T-cell (primary cell): ENCODE data around the gene VCAM1. TPM values are rescaled to one million over a fixed set of nuclear protein-coding genes. Genes with fewer than 3 reads are reported as not detected.

ENCODE experiments used
- ATAC-seq, 4 experiments: fragments of 200-7000 bp in 3 of 4; fragments of 150-1000 bp in 1 of 4; cut with Tn5 transposase; replicated peaks in 1 of 4; 1 replicate in 3 of 4; 2 replicates in 1 of 4; pipeline ENCODE4 v1.10.0; 2021; ENCODE audit warnings: moderate library complexity in 3 of 4, mild to moderate bottlenecking in 2 of 4, moderate number of reproducible peaks in 1 of 4
- CTCF ChIA-PET, 2 donors: fragments of 300-600 bp; sonication (Branson Sonifier 250); formaldehyde crosslinking; loops; one replicate each; lab custom pipeline; 2022; ENCODE audit warnings: antibody characterized with exemption in 2 of 2; lab: Charles Lee
- POLR2A ChIA-PET, 2 donors: fragments of 300-600 bp; sonication (Branson Sonifier 250); formaldehyde crosslinking; loops; one replicate each; lab custom pipeline; 2022; ENCODE audit warnings: antibody characterized with exemption in 2 of 2; lab: Charles Lee
- DNase-seq, 35 experiments: peaks; one replicate each; pipeline versions ENCODE4 v3.0.0 to v3.0.0-alpha.2; 2013 to 2023
- H3K27ac ChIP-seq: one replicate; pipeline ENCODE4 v1.5.1; 2013; ENCODE audit warnings: low read length
- H3K27me3 ChIP-seq, 2 experiments: replicated peaks in 1 of 2; 1 replicate in 1 of 2; 2 replicates in 1 of 2; pipeline versions ENCODE4 v1.6.1 to v1.7.0; 2013; ENCODE audit warnings: low read length in 1 of 2, mixed read lengths in 1 of 2; ENCODE audit not compliant: control insufficient read depth in 2 of 2, insufficient read depth in 2 of 2; ENCODE audit errors: extremely low read depth in 1 of 2
- H3K36me3 ChIP-seq, 2 donors: 1 replicate in 1 of 2; 2 replicates in 1 of 2; pipeline versions ENCODE4 v1.6.1 to v1.7.0; 2013; ENCODE audit warnings: low read length in 1 of 2; ENCODE audit not compliant: control insufficient read depth in 2 of 2, insufficient read depth in 1 of 2; ENCODE audit errors: extremely low read depth in 1 of 2
- H3K4me1 ChIP-seq, 2 experiments: 1 replicate in 1 of 2; 2 replicates in 1 of 2; pipeline versions ENCODE4 v1.6.1 to v1.7.0; 2013; ENCODE audit warnings: low read length in 2 of 2, mixed read lengths in 1 of 2; ENCODE audit not compliant: insufficient read depth in 2 of 2, control insufficient read depth in 1 of 2; ENCODE audit errors: extremely low read depth in 1 of 2
- H3K4me3 ChIP-seq, 2 donors: 1 replicate in 1 of 2; 2 replicates in 1 of 2; pipeline versions ENCODE4 v1.5.1 to v1.7.0; 2013; ENCODE audit warnings: mild to moderate bottlenecking in 2 of 2, low read length in 1 of 2, moderate library complexity in 1 of 2; ENCODE audit not compliant: control insufficient read depth in 1 of 2; ENCODE audit errors: extremely low read depth in 1 of 2
- H3K9me3 ChIP-seq: 2 replicates; pipeline ENCODE4 v1.7.0; 2013
- H3K27ac Mint-ChIP-seq, 2 donors: one replicate each; pipeline ENCODE4 v1.8.0; 2020 to 2021; ENCODE audit warnings: mild to moderate bottlenecking in 2 of 2, mixed read lengths in 2 of 2
- H3K27me3 Mint-ChIP-seq, 2 donors: one replicate each; pipeline ENCODE4 v1.8.0; 2021 to 2022; ENCODE audit warnings: mixed read lengths in 2 of 2
- H3K36me3 Mint-ChIP-seq: one replicate; pipeline ENCODE4 v1.8.0; 2021; ENCODE audit warnings: mixed read lengths
- H3K4me1 Mint-ChIP-seq, 3 donors: one replicate each; pipeline ENCODE4 v1.8.0; 2020 to 2022; ENCODE audit warnings: mixed read lengths in 3 of 3, mild to moderate bottlenecking in 1 of 3
- H3K4me3 Mint-ChIP-seq, 3 donors: one replicate each; pipeline ENCODE4 v1.8.0; 2020 to 2022; ENCODE audit warnings: mild to moderate bottlenecking in 3 of 3, mixed read lengths in 3 of 3, moderate library complexity in 3 of 3
- H3K9me3 Mint-ChIP-seq, 3 donors: one replicate each; pipeline ENCODE4 v1.8.0; 2020 to 2022; ENCODE audit warnings: mixed read lengths in 3 of 3
- WGBS: methylation state at CpG from one replicate; pipeline ENCODE4 v1.1.5; 2013; ENCODE audit warnings: missing lambda C conversion rate; ENCODE audit not compliant: insufficient coverage; 5-methylcytosine and 5-hydroxymethylcytosine counted together
- total RNA-seq, 35 experiments: library from RNA in 6 of 35; stranded (reverse) in 6 of 35; fragments of 120-200 nt in 1 of 35; gene quantifications; one replicate each; pipeline versions ENCODE4 v1.2.1 to v1.2.4 and lab custom pipeline; 2013 to 2026

Gene VCAM1
- total RNA-seq, 5 donors from 2014 or later (not counting 1 experiment from before 2014, with no cell fraction given): 0.12 to 0.36 (median 0.24) TPM; not detected in 1

DNA sequence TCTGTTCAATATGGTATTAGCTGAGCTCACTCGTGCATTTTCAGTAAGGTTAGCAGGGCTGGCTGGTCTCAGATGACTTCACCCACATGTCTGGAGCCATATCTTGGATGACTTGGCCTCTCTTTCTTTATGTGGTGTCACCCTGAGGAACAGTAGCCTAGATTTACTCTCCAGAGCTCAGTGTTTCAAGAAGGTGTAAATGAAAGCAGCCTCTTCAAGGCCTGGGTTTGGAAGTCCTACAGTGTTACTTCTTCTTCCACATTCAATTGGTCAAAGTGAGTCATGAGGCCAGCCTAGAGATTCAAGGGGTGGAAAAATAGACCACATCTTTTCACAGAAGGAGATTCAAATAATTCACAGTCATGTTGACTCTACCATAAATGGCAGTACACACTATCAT is 12.2 kb downstream of the VCAM1 start:
- H3K27me3 Mint-ChIP-seq: peaks cover 8 to 15% of the 10 kb centered on the region in 2 donors
- no peak for DNase-seq
- CTCF ChIA-PET: no interaction called here

DNA sequence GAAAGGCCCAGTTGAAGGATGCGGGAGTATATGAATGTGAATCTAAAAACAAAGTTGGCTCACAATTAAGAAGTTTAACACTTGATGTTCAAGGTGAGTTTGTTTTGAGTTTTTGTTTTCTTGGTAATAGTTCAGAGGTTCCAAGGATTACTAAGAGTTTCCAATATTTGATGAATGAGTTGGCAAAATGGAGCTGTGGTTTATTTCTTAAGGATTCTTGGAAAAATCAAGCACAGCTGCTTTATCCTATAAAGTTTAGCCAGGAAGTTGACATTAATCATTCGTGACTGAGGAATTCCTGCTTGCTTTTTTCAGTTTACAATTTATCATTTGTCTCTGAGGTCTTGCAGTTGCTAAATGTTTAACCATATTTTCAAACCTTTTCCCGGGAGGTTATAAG is 15.1 kb downstream of the VCAM1 start:
- Histone ChIP-seq H3K4me3 (no peak overlapping the region), H3K4me1 (no peaks in the 10 kb centered on the region), H3K27ac (no peak overlapping the region), H3K36me3 (no peaks in the 10 kb centered on the region), H3K27me3 (no peaks in the 10 kb centered on the region), H3K9me3 (no peaks in the 10 kb centered on the region)
- H3K4me1 Mint-ChIP-seq: no peaks in the 10 kb centered on the region
- H3K9me3 Mint-ChIP-seq: no peaks in the 10 kb centered on the region
- H3K4me3 Mint-ChIP-seq: no peak overlapping the region
- ChIA-PET POLR2A (no interaction called here), CTCF (no interaction called here)
- no peak overlapping the region for H3K27ac Mint-ChIP-seq
- H3K27me3 Mint-ChIP-seq: peaks cover under 1 to 11% of the 10 kb centered on the region in 2 donors
- ATAC-seq (no peak), DNase-seq (no peak)
- 90% methylated on average over 1 of the region's 3 CpGs for WGBS
- no peaks in the 10 kb centered on the region for H3K36me3 Mint-ChIP-seq

More for the DNA sequence above, 12.2 kb downstream of the VCAM1 start:
- no peaks in the 10 kb centered on the region for H3K27me3 ChIP-seq
- no peaks in the 10 kb centered on the region for H3K4me1 ChIP-seq
- no peaks in the 10 kb centered on the region for H3K36me3 Mint-ChIP-seq
- no peaks in the 10 kb centered on the region for H3K9me3 ChIP-seq
- H3K27ac Mint-ChIP-seq: no peak overlapping the region
- POLR2A ChIA-PET: no interaction called here
- ATAC-seq: no peak
- WGBS: 100% methylated on average over 1 of the region's 1 CpG
- H3K4me3 ChIP-seq: no peak overlapping the region
- no peaks in the 10 kb centered on the region for H3K4me1 Mint-ChIP-seq
- no peaks in the 10 kb centered on the region for H3K36me3 ChIP-seq
- H3K4me3 Mint-ChIP-seq: no peak overlapping the region
- no peak overlapping the region for H3K27ac ChIP-seq
- no peaks in the 10 kb centered on the region for H3K9me3 Mint-ChIP-seq

- no peak overlapping the region for H3K27ac Mint-ChIP-seq
- no peaks in the 10 kb centered on the region for H3K36me3 Mint-ChIP-seq
- DNase-seq (no peak), ATAC-seq (no peak)
- Histone ChIP-seq H3K27ac (no peak overlapping the region), H3K4me3 (no peak overlapping the region), H3K4me1 (no peaks in the 10 kb centered on the region), H3K9me3 (no peaks in the 10 kb centered on the region), H3K36me3 (no peaks in the 10 kb centered on the region), H3K27me3 (no peaks in the 10 kb centered on the region)
- H3K27me3 Mint-ChIP-seq: peaks cover 0 to 9% of the 10 kb centered on the region in 2 donors
- no peak overlapping the region for H3K4me3 Mint-ChIP-seq
- no peaks in the 10 kb centered on the region for H3K4me1 Mint-ChIP-seq
- CTCF ChIA-PET: no interaction called here
- POLR2A ChIA-PET: no interaction called here
- 100% methylated on average over 1 of the region's 3 CpGs for WGBS
- no peaks in the 10 kb centered on the region for H3K9me3 Mint-ChIP-seq
Observed at GRCh38 chr1:100735244-100735643, 15.7 kb downstream of the VCAM1 start.

GRCh38 chr1:100736324-100736723 is 16.8 kb downstream of the VCAM1 start:
- no peaks in the 10 kb centered on the region for H3K36me3 ChIP-seq
- ATAC-seq (no peak), DNase-seq (no peak)
- WGBS: no CpG with 5 or more reads among the region's 1 CpG
- H3K27ac ChIP-seq: no peak overlapping the region
- Mint-ChIP-seq H3K4me1 (no peaks in the 10 kb centered on the region), H3K27me3 (peaks cover 0 to 9% of the 10 kb centered on the region in 2 donors), H3K4me3 (no peak overlapping the region), H3K27ac (no peak overlapping the region), H3K9me3 (no peaks in the 10 kb centered on the region), H3K36me3 (no peaks in the 10 kb centered on the region)
- no peak overlapping the region for H3K4me3 ChIP-seq
- ChIA-PET POLR2A (no interaction called here), CTCF (no interaction called here)
- no peaks in the 10 kb centered on the region for H3K9me3 ChIP-seq
- no peaks in the 10 kb centered on the region for H3K4me1 ChIP-seq
- H3K27me3 ChIP-seq: no peaks in the 10 kb centered on the region

GRCh38 chr1:100736746-100737145 is 17.2 kb downstream of the VCAM1 start:
- Histone ChIP-seq H3K27ac (no peak overlapping the region), H3K36me3 (no peaks in the 10 kb centered on the region), H3K9me3 (no peaks in the 10 kb centered on the region), H3K4me3 (no peak overlapping the region), H3K4me1 (no peaks in the 10 kb centered on the region), H3K27me3 (no peaks in the 10 kb centered on the region)
- WGBS: 80% methylated on average over 1 of the region's 1 CpG
- DNase-seq: no peak
- Mint-ChIP-seq H3K4me3 (no peak overlapping the region), H3K4me1 (no peaks in the 10 kb centered on the region), H3K27ac (no peak overlapping the region), H3K27me3 (peaks cover 0 to 9% of the 10 kb centered on the region in 2 donors), H3K36me3 (no peaks in the 10 kb centered on the region), H3K9me3 (no peaks in the 10 kb centered on the region)
- ATAC-seq: no peak
- ChIA-PET POLR2A (no interaction called here), CTCF (no interaction called here)

DNA sequence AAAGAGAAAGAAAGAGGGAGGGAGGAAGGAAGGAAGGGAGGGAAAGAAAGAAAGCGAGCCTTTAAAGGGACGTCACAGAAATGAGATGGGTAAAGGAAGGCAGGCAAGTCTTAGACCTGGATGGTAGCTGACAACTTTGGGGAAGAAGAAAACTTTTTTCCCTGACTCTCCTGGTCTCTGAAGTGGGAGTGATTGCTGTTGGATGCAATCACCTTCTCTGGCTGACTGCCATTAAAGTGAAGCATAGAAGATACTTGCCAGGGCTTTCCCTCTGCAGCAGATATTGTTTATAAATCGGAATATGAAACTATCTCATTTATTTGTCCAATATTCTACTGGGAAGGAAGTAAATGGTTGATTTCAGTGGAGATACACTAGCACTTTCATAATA is 27.0 kb downstream of the VCAM1 start:
- H3K9me3 Mint-ChIP-seq: no peaks in the 10 kb centered on the region
- Histone ChIP-seq H3K27ac (no peak overlapping the region), H3K27me3 (no peaks in the 10 kb centered on the region), H3K9me3 (no peaks in the 10 kb centered on the region), H3K36me3 (no peaks in the 10 kb centered on the region), H3K4me1 (peaks cover 0 to 7% of the 10 kb centered on the region in 2 experiments), H3K4me3 (no peak overlapping the region)
- H3K36me3 Mint-ChIP-seq: no peaks in the 10 kb centered on the region
- ChIA-PET POLR2A (no interaction called here), CTCF (no interaction called here)
- peaks cover 0 to 2% (median 1%) of the 10 kb centered on the region in 3 donors for H3K4me1 Mint-ChIP-seq
- no peak overlapping the region for H3K4me3 Mint-ChIP-seq
- ATAC-seq: no peak
- H3K27me3 Mint-ChIP-seq: peaks cover 12 to 15% of the 10 kb centered on the region in 2 donors
- DNase-seq: no peak
- no peak overlapping the region for H3K27ac Mint-ChIP-seq
- 72% methylated on average over 2 of the region's 3 CpGs for WGBS

DNA sequence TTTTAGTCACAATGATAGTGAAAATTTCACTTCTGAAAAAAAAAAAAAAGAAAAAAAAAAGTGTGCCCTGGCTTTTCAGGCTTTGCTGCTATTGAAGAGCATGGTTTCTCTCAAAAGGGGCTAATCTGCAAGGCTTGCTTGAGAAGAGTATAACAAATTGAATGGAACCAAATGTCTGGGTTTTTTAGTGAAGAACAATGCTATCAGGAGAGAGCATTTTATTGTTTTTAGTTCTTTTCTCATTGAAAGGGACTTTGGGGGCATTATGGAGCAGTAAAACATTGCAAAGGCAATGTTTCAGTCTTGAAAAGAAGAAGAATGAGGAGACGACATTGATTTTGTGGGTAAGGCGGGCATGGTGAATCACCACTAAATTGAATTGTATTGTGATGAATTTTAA is 28.2 kb downstream of the VCAM1 start:
- Mint-ChIP-seq H3K9me3 (no peaks in the 10 kb centered on the region), H3K27me3 (peaks cover 10 to 12% of the 10 kb centered on the region in 2 donors), H3K27ac (no peak overlapping the region), H3K4me3 (no peak overlapping the region), H3K36me3 (no peaks in the 10 kb centered on the region), H3K4me1 (peaks cover 0 to 2% (median 1%) of the 10 kb centered on the region in 3 donors)
- ChIA-PET CTCF (interaction anchor here in 1 of 2 donors (0.6 kb wide), 1 partner anchor 26 kb away, joined by 4 read pairs; no protein-coding TSS in a partner anchor), POLR2A (no interaction called here)
- Histone ChIP-seq H3K4me1 (peaks cover 0 to 7% of the 10 kb centered on the region in 2 experiments), H3K4me3 (no peak overlapping the region), H3K27me3 (no peaks in the 10 kb centered on the region), H3K9me3 (no peaks in the 10 kb centered on the region), H3K36me3 (no peaks in the 10 kb centered on the region), H3K27ac (no peak overlapping the region)
- ATAC-seq (no peak), DNase-seq (no peak)
- no CpG with 5 or more reads among the region's 2 CpGs for WGBS
